HG03439 (cell line): ENCODE measurements around the gene FZR1.

ENCODE experiments used
- ATAC-seq: cut with Tn5 transposase; IDR thresholded peaks from one replicate; pipeline ENCODE4 v1.9.1; 2021; ENCODE audit warnings: mild to moderate bottlenecking, moderate library complexity; ENCODE audit not compliant: unreplicated experiment

Gene FZR1

DNA sequence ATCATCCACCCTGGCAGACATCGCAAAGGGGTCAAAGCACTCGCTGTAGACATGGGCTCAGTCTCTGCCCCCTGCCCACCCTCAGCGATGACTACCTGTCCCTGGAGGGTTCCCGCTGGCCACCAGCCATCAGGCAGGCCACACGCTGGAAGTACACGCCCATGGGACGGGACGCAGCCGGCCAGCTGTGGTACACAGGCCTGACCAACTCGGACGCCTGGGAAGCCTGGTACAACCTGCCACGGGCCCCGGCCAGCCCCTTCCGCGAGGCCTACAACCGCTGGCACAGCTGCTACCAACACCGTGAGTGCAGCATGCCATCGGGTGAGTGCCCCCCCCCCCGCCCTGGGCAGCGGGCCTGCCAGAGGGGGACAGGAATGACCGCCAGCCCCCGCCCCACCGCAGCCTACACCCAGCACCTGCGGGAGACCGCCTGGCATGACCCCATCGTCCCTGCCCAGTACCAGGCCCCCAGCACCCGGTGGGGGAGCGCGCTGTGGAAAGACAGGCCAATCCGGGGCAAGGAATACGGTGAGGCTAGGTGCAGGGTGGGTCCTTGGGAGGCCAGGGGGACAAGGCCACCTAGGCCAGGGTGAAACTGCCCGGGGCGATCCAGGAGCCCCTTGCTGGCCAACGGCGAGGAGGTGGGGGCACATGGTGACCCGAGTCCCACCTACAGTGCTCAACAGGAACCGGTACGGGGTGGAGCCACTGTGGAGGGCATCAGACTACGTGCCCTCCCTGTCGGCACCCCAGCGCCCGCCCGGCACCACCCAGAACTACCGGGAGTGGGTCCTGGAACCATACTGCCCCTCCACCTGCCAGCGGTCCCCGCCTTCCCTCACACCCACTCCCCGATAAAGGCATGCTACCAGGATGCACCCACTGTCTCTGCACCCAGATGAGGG is 37.3 kb downstream of the FZR1 start:
- ATAC-seq, result no peak

DNA sequence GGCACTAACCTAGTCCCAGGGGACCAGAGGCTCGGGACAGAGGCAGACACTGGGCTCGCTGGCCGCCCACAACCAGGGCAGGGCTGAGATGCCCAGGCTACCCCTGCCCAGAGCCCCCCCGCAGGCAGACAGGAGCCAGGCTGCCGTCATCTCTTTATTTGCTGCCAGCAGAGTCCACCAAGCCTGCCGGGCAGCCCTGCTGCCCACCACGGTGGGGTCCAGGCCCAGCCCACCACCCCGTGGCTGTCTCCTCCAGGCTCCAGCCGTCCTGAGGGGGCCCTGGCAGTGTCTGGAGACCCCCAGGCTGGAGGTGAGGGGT is 37.9 kb downstream of the FZR1 start:
- no peak for ATAC-seq

GRCh38 chr19:3544742-3545668 is 38.9 kb downstream of the FZR1 start:
- ATAC-seq, result no peak

DNA sequence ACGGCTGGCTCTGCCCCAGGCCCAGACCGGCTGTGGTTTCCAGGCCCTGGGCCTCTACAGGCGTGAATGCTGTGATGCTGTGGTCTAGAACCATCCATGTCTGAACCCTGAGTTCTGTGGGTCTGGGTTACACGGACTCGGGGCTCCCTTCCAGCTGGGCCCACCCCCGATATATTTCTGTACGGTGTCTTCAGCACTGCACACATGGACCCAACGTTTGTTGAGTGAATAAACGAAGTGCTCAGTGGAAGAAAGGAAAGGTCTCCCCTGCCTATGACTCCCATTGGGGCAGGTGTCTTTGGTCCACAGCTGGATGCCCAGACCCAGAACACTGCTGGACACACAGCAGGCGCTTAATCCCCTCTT is 39.5 kb downstream of the FZR1 start:
- ATAC-seq, result no peak

GRCh38 chr19:3546119-3546518 is 40.0 kb downstream of the FZR1 start:
- no peak for ATAC-seq

DNA sequence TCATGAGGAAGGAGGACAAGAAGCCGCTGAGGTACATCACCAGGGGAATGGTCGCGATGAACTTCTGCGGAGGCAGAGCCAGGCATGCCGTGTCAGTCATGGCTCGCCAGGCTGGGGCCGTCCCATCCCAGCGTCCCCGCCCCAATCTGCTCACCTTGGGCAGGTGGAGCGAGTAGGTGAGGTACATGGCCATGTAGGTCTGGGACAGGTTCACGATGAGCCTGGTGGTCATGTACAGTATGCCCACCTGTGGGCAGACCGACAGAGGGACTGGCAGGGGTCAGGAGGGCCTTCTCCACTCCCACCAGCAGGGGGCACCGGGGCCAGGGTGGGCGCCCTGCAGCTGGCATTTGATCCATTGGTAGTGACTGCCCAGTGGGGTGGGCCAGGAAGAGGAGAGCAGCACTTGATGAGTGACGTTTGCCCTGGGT is 41.2 kb downstream of the FZR1 start:
- no peak for ATAC-seq

DNA sequence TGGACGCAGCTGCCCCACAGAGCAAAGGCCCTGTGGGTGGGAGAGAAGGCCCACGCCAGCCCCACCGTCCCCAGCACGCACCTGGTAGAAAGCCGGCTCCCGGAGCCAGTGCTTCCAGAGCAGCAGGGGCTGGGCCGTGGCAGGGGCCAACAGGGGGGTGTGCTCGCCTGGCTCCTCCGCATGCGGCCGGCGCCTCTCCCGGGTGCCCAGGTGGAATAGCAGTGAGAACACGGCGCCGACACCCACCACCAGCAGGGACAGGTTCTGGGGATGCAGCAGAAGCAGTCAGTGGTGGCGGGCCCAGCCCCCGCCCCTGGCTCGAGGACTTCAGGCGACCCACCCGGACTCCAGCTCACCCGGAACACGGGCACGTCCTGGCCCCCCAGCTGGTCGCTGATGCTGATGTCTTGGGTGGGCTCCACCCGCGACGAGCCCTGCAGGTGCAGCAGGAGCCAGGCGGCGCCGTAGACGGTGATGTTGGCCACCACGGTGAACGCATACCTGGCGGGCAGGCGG is 41.7 kb downstream of the FZR1 start:
- ATAC-seq, result no peak

DNA sequence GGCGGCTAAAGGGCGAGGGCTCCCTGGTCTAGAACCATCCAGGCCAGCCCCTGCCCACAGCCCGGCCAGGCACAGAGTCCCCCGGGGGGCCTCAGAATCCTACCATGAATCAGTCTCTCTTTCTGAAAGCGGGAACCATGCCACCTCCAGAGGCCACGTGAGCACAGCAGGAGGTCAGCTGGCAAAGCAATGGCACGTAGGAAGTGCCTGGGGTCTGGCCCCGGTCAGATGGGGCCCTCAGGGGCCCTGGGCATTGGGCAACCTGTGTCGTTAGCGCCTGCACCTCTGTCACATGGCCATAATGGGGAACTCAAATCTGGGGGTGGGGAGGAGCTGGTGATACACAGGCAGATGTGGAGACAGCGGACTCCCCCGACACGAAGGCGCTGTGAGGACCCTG is 42.5 kb downstream of the FZR1 start:
- ATAC-seq, result no peak

- no peak for ATAC-seq
These were observed 43.7 kb downstream of the FZR1 start for GRCh38 chr19:3549816-3550215.

- no peak for ATAC-seq
These were observed 45.1 kb downstream of the FZR1 start for GRCh38 chr19:3550947-3551791.

GRCh38 chr19:3551792-3552095 is 45.6 kb downstream of the FZR1 start:
- no peak for ATAC-seq

DNA sequence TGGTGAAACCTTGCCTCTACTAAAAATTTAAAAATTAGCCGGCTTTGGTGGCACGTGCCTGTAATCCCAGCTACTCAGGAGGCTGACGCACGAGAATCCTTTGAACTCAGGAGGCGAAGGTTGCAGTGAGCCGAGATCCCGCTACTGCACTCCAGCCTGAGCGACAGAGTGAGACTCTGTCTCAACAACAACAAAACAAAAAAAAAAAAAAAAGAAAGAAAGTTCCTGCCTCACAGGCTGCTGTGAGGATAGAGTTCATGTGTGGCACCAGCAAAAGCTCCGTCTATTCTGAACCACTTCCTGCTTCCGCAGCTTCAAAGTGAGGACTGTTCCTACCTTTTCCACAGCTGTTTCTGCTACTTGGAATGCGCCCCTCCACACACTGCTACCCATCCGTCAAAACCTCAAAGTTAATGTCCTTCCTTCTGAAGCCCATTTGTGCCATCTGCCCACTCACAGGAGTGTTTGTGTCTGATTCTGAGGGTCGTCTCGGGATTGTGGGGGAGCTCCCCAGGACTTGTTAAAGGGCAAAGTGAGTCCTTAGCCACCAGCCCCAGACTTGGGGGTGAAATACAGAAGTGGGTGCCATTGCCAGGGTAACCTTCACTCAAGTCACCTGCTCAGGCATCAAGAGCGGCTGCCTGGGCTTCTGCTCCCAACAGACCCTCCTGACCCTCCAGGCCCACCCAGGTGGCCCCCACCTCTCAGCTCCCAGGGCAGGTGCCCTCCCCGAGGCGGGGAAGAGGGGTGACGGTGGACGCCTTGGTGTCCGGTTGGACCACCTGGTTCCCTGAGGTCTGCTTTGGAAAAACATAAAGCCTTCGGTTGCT is 48.4 kb downstream of the FZR1 start:
- ATAC-seq, result no peak

GRCh38 chr19:3555653-3556422 is 49.7 kb downstream of the FZR1 start:
- no peak for ATAC-seq

DNA sequence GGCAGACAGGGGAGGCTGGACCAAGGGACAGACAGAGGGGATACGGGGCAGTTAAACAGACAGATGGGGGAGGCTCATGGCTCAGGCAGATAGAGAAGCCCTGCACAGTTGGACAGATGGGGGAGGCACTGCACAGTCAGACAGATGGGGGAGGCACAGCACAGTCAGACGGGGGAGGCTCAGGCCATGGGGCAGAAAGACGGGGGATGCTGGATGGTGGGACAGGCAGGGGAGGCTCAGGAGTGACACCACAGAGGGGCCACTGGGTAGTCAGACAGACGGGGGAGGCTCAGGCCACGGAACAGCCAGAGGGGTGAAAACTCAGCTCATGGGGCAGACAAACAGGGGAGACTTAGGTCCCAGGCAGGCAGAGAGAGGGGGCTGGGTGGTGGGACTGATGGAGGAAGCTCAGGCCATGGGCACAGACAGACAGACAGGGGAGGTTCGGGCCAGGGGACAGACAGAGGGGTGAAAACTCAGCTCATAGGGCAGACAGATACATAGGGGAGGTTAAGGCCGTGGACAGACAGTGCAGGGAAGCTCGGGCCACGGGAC is 50.4 kb downstream of the FZR1 start:
- no peak for ATAC-seq

GRCh38 chr19:3556978-3557460 is 50.9 kb downstream of the FZR1 start:
- ATAC-seq, result peak; percentile 6

DNA sequence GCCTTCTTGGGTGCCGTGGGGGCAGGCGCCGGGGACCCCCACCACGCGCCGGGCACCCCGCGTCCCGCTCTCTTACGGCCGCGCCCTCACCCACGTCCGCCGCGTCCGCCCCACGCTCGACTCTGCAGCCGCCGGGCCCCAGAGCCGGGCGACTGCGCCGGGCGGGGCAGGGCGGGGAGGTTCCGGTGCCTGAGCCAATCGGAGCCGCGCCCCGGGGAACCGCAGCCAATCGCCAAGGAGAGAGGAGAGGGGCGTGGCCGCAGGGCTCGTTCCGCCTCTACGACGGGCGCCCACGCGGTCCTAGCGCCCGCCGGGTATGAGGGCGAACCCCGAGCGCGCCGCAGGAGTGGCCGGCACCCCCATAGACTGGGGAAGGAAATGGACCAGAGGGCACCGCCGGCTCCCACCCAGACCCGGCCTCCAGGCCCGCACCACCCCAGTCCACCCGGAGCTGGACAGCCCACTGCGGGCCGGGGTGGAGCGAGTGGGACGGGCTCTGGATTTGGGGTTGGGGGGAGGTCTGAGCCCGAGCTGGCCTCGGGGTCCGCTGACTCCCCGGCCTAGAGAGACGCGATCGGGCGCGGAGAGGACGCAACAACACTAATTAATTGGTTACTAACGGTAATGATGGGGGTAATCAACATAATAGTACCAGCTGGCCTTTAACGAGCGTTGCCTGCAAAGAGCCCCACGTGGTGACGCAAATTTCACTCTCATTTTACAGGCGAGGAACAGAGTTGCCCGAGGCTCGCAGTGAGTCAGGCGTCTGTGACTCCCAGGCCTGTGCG is 51.5 kb downstream of the FZR1 start, which contains the start of gene MFSD12:
TSS of gene MFSD12 (minus strand) at position 126 of the 788 bp plus-strand sequence. CDS start 183 bp downstream, outside the sequence.
- ATAC-seq, result peak; percentile 75

DNA sequence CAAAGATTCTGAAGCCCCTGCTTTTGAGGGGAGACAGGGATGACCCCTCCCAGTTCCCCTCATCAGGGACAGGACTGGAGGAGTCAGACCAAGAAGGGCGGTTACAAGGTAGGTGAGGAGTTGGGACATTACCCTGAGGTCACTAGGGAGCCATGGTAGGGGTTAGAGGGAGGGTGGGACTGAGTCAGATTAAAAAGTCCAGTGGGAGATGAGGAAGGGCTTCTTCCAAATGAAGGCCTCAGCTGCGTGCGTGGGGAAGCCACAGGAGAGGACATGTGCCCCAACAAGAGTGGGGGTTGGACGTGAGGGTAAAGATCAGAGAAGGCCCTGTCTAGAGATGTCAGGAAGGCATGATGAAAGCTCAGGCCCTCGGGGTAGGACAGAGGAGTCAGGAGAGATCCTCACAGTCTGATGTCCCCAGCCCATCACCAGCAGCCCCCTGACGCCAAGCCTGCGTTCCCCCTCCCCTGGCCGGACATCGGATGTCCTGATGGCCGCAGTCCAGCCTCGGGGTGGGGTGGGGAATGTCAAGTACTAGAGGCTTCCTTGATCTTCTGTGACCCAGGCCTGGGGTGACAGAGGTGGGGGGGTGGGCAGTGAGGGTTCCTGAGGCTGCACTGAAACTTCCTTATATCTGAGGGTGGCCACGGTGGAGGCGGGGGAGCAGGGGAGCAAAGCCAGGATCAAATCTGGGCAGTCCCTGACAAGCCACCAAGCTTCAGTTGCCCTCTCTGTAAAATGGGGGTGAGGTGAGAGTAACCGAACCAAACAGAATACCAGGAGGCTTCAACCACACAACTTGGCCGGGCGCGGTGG is 57.8 kb downstream of the FZR1 start:
- ATAC-seq, result no peak
